Neural cell (in vitro differentiated cells): Measurements from ENCODE around the gene PRKCE.

Experiments used
- CTCF ChIP-seq: fragments of 450-650 bp; IDR thresholded peaks from 2 replicates; pipeline ENCODE4 v1.5.1; 2014; ENCODE audit warnings: antibody characterized with exemption, mild to moderate bottlenecking, moderate library complexity; ENCODE audit not compliant: poor library complexity, severe bottlenecking
- MXI1 ChIP-seq: fragments of 450-650 bp; conservative IDR thresholded peaks from 2 replicates; pipeline ENCODE4 v1.6.1; 2014; ENCODE audit warnings: antibody characterized with exemption, mild to moderate bottlenecking; ENCODE audit not compliant: poor library complexity, severe bottlenecking
- SMC3 ChIP-seq: fragments of 450-650 bp; conservative IDR thresholded peaks from 2 replicates; pipeline ENCODE4 v1.6.1; 2014; ENCODE audit warnings: antibody characterized with exemption, mild to moderate bottlenecking, moderate library complexity; ENCODE audit not compliant: poor library complexity
- TAF1 ChIP-seq: IDR thresholded peaks from 2 replicates; pipeline ENCODE4 v1.6.1; 2012; ENCODE audit warnings: low read depth

- TF ChIP-seq SMC3 = no peak
- no peak for TF ChIP-seq CTCF
- no peak for TF ChIP-seq TAF1
- no peak for TF ChIP-seq MXI1
These were observed 405.1 kb downstream of the PRKCE start for GRCh38 chr2:46056541-46056940.
